ENCODE results near the gene MYH10.

MYH10 gene

DNA sequence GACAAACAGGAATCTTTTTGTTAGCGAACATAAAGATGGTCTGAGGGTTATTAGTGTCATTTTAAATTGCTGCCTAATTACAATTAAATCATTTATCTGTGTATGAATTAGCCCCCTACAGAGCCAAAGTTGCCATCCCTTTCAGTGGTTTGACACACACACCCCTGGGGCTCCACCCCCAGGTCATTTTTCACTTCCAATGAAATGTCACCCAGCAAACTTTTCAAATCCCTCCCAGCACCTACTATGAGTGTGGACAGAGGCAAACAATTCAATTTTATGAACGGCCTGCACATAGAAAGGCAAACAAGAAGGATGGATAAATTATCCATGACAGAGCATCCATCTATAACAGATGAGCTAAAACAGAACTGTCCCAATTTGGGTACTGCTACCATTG, 2.4 kb downstream of the MYH10 start:
- Histone ChIP-seq H3K4me1 (ENCODE audit: control insufficient read depth, low read length) (peaks cover 19% of the 10 kb centered on the region), H4K20me1 (ENCODE audit: control insufficient read depth, insufficient read depth, low read depth, low read length) (peaks cover 3% of the 10 kb centered on the region; the same call in 1 of the 2 replicates), H3K4me3 (ENCODE audit: low read length) (peak overlapping the region; percentile 96), H3K4me2 (ENCODE audit: low read length) (peak overlapping the region; percentile 96), H3K9me3 (ENCODE audit: control insufficient read depth, insufficient read depth, low read length) (no peaks in the 10 kb centered on the region), H3K9me2 (replicated peaks; ENCODE audit: control insufficient read depth, low read length) (no peaks in the 10 kb centered on the region), H3K79me2 (ENCODE audit: control insufficient read depth, low read length) (peaks cover 58% of the 10 kb centered on the region), H3K27ac (ENCODE audit: low read depth, low read length) (no peak overlapping the region), H3F3A (ENCODE audit: control insufficient read depth, insufficient read depth) (no peaks in the 10 kb centered on the region), H3K36me3 (ENCODE audit: control insufficient read depth, low read length) (no peaks in the 10 kb centered on the region), H3K27me3 (ENCODE audit: control insufficient read depth, low read length) (peaks cover 12% of the 10 kb centered on the region)
- TF ChIP-seq, protein P1, sequence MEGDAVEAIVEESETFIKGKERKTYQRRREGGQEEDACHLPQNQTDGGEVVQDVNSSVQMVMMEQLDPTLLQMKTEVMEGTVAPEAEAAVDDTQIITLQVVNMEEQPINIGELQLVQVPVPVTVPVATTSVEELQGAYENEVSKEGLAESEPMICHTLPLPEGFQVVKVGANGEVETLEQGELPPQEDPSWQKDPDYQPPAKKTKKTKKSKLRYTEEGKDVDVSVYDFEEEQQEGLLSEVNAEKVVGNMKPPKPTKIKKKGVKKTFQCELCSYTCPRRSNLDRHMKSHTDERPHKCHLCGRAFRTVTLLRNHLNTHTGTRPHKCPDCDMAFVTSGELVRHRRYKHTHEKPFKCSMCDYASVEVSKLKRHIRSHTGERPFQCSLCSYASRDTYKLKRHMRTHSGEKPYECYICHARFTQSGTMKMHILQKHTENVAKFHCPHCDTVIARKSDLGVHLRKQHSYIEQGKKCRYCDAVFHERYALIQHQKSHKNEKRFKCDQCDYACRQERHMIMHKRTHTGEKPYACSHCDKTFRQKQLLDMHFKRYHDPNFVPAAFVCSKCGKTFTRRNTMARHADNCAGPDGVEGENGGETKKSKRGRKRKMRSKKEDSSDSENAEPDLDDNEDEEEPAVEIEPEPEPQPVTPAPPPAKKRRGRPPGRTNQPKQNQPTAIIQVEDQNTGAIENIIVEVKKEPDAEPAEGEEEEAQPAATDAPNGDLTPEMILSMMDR (IDR thresholded peaks at IDR 0.05; ENCODE audit: low read depth, low read length, poor library complexity, severe bottlenecking) = no peak
- TF ChIP-seq EZH2phosphoT487 (IDR thresholded peaks at IDR 0.05; ENCODE audit: borderline replicate concordance, low read length) = no peak

DNA sequence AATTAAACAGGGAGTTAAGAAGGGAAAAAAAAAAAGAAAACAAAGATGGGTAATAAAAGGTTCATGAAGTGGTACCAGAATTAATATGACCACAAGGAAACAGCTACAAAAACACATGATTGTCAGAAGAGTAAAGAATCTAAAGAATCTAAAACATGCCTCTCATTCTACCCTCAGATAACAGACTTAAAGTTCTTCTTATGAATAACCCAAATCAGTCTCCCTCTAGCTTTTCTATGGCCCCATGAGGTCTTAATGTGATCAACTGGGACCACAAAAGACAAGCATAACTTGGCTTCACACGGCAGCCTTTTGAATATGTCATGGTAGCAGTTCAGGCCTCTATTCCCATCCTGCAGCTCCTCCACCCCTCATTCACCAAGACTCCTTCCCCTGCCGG, 6.9 kb downstream of the MYH10 start:
- Histone ChIP-seq H3K4me2 (ENCODE audit: low read length) (no peak overlapping the region), H3K9me3 (ENCODE audit: control insufficient read depth, insufficient read depth, low read length) (no peaks in the 10 kb centered on the region), H3K4me3 (ENCODE audit: low read length) (no peak overlapping the region), H3K27me3 (ENCODE audit: control insufficient read depth, low read length) (peaks cover 4% of the 10 kb centered on the region; the same call in 1 of the 2 replicates), H4K20me1 (ENCODE audit: control insufficient read depth, insufficient read depth, low read depth, low read length) (peaks cover 3% of the 10 kb centered on the region; the same call in 1 of the 2 replicates), H3K36me3 (ENCODE audit: control insufficient read depth, low read length) (peaks cover 14% of the 10 kb centered on the region), H3K27ac (ENCODE audit: low read depth, low read length) (no peak overlapping the region), H3F3A (ENCODE audit: control insufficient read depth, insufficient read depth) (no peaks in the 10 kb centered on the region), H3K79me2 (ENCODE audit: control insufficient read depth, low read length) (peaks cover 55% of the 10 kb centered on the region), H3K4me1 (ENCODE audit: control insufficient read depth, low read length) (peaks cover 5% of the 10 kb centered on the region), H3K9me2 (replicated peaks; ENCODE audit: control insufficient read depth, low read length) (no peaks in the 10 kb centered on the region)
- TF ChIP-seq EZH2phosphoT487 (IDR thresholded peaks at IDR 0.05; ENCODE audit: borderline replicate concordance, low read length) = no peak
- TF ChIP-seq, protein P1 (IDR thresholded peaks at IDR 0.05; ENCODE audit: low read depth, low read length, poor library complexity, severe bottlenecking) = no peak

DNA sequence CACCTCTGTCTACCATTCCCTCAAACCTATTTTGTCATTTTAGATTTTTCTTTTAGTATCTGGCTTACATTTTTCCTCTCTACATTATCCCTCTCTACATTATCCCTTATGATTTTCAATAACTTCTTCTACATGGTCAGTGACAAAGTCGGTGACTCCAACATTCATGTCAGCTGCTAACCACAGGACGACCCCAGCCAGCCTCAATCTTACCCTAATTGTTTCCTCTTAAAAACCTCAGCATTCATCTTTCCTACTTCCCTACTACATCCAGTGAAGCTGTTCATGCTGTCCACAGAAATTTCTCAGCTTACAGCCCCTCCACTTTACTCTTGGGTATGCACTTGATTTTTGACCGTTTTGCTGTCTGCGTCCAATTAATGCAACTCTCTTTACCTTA, 8.3 kb downstream of the MYH10 start:
- no peaks in the 10 kb centered on the region for H3K9me3 ChIP-seq (ENCODE audit: control insufficient read depth, insufficient read depth, low read length)
- peaks cover 43% of the 10 kb centered on the region for H3K79me2 ChIP-seq (ENCODE audit: control insufficient read depth, low read length)
- no peaks in the 10 kb centered on the region for H3K9me2 ChIP-seq (replicated peaks; ENCODE audit: control insufficient read depth, low read length)
- no peaks in the 10 kb centered on the region for H3K4me1 ChIP-seq (ENCODE audit: control insufficient read depth, low read length)
- TF ChIP-seq, protein P1 (IDR thresholded peaks at IDR 0.05; ENCODE audit: low read depth, low read length, poor library complexity, severe bottlenecking) = no peak
- TF ChIP-seq EZH2phosphoT487 (IDR thresholded peaks at IDR 0.05; ENCODE audit: borderline replicate concordance, low read length) = no peak
- peaks cover 14% of the 10 kb centered on the region for H3K36me3 ChIP-seq (ENCODE audit: control insufficient read depth, low read length)
- no peak overlapping the region for H3K4me2 ChIP-seq (ENCODE audit: low read length)
- H3K27ac ChIP-seq (ENCODE audit: low read depth, low read length) = no peak overlapping the region
- no peaks in the 10 kb centered on the region for H3F3A ChIP-seq (ENCODE audit: control insufficient read depth, insufficient read depth)
- no peaks in the 10 kb centered on the region for H4K20me1 ChIP-seq (ENCODE audit: control insufficient read depth, insufficient read depth, low read depth, low read length)
- no peak overlapping the region for H3K4me3 ChIP-seq (ENCODE audit: low read length)
- no peaks in the 10 kb centered on the region for H3K27me3 ChIP-seq (ENCODE audit: control insufficient read depth, low read length)
